ENCODE data around the gene ADAMTS16. TPM values are rescaled to one million over a fixed set of nuclear protein-coding genes. Genes with fewer than 3 reads are reported as not detected.

Gene ADAMTS16
- total RNA-seq, 1 donor from 2014 or later, result 5.7 TPM

DNA sequence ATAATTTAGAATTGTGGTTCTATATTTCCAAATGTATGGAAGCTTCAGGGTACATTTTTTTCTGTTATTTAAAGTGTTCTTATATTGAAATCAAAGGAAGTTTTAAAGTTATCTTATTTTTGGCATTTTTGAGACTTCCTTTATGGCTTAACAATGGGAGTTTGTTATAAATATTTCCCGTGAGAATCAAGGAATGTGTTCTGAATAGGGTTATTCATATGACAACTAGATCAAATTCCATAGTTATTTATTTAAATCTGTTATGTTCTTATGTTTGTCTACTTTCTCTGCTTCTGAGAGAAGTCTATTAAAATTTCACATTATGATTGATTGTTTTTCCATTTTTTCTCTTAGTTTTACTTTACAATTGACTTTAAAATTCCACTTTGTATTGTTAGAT, 135.1 kb downstream of the ADAMTS16 start:
- Histone ChIP-seq H3K36me3 (ENCODE audit: control insufficient read depth in 3 of 3, insufficient read depth in 3 of 3, low read length in 3 of 3) (no peaks in the 10 kb centered on the region), H3K4me1 (ENCODE audit: control insufficient read depth in 3 of 3, insufficient read depth in 3 of 3, low read length in 3 of 3) (no peaks in the 10 kb centered on the region), H3K27me3 (ENCODE audit: control insufficient read depth in 3 of 3, insufficient read depth in 3 of 3, low read length in 3 of 3) (no peaks in the 10 kb centered on the region), H3K27ac (ENCODE audit: low read depth, low read length) (no peak overlapping the region), H3K9ac (ENCODE audit: low read depth in 1 of 3, low read length in 3 of 3) (no peak overlapping the region), H3K4me3 (ENCODE audit: low read length in 3 of 3) (no peak overlapping the region), H3K9me3 (ENCODE audit: control insufficient read depth in 3 of 3, low read length in 3 of 3) (no peaks in the 10 kb centered on the region)

GRCh38 chr5:5276430-5276829, 136.3 kb downstream of the ADAMTS16 start:
- Histone ChIP-seq H3K4me1 (ENCODE audit: control insufficient read depth in 3 of 3, insufficient read depth in 3 of 3, low read length in 3 of 3) (no peaks in the 10 kb centered on the region), H3K27me3 (ENCODE audit: control insufficient read depth in 3 of 3, insufficient read depth in 3 of 3, low read length in 3 of 3) (no peaks in the 10 kb centered on the region), H3K9ac (ENCODE audit: low read depth in 1 of 3, low read length in 3 of 3) (no peak overlapping the region), H3K36me3 (ENCODE audit: control insufficient read depth in 3 of 3, insufficient read depth in 3 of 3, low read length in 3 of 3) (no peaks in the 10 kb centered on the region), H3K27ac (ENCODE audit: low read depth, low read length) (no peak overlapping the region), H3K9me3 (ENCODE audit: control insufficient read depth in 3 of 3, low read length in 3 of 3) (no peaks in the 10 kb centered on the region), H3K4me3 (ENCODE audit: low read length in 3 of 3) (no peak overlapping the region)

DNA sequence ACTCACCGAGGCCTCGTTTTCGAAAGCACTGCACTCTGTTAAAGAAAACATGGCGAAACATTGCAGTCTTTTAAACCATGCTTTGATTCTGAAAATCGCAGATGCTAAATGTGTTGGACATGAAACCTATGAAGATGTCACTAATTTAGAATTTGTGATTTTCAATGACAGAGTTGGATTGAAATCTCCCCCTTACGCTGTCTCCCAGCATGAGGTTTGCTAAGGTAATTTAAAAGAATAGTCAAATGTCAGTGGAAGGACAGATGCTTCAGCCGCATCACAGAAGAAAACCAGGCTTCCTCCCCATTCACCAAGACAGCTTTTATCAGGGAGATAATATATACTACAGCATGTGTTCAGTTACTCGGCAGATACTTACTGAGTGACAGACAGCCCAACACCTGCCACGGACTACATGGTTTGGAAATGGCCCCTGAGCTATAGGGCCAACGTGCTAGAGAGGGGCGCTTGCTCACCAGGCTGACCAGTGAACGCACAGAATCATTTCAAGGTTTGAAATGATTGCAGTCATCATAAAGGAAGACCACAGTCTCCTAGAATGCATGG, 136.9 kb downstream of the ADAMTS16 start:
- no peaks in the 10 kb centered on the region for H3K9me3 ChIP-seq (ENCODE audit: control insufficient read depth in 3 of 3, low read length in 3 of 3)

DNA sequence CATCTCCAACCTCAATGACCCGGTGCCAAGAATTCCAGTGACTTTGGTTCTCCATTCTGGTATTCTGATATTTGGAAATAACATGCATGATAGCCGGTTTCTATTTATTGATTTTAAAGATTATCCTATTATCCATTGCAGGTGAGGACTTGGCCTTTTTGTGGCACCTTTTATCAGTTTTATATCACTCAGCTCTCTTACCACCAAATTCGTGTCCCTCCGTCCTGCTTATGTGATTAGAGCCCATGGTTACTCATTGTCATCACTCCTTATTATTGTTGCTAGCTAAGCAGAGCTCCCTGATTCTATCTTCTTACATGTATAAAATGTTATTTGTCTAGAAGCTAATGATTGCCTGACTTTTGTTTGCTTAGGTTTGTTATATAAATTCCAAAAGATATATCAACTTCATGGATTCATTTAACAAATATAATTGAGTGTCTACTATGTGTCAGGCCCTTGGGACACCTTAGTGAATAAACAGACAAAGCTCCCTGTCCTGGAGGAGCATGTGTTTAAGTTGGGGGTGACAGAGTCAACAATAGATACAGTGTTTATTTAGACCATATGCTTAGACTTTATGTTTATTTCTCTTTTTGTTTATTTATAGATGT, 138.2 kb downstream of the ADAMTS16 start:
- H3K27ac ChIP-seq (ENCODE audit: low read depth, low read length), result no peak overlapping the region
- H3K9me3 ChIP-seq (ENCODE audit: control insufficient read depth in 3 of 3, low read length in 3 of 3), result no peaks in the 10 kb centered on the region
- H3K9ac ChIP-seq (ENCODE audit: low read depth in 1 of 3, low read length in 3 of 3), result no peak overlapping the region
- no peak overlapping the region for H3K4me3 ChIP-seq (ENCODE audit: low read length in 3 of 3)
- no peaks in the 10 kb centered on the region for H3K27me3 ChIP-seq (ENCODE audit: control insufficient read depth in 3 of 3, insufficient read depth in 3 of 3, low read length in 3 of 3)
- H3K4me1 ChIP-seq (ENCODE audit: control insufficient read depth in 3 of 3, insufficient read depth in 3 of 3, low read length in 3 of 3), result no peaks in the 10 kb centered on the region
- H3K36me3 ChIP-seq (ENCODE audit: control insufficient read depth in 3 of 3, insufficient read depth in 3 of 3, low read length in 3 of 3), result no peaks in the 10 kb centered on the region

More for the DNA sequence above, 136.9 kb downstream of the ADAMTS16 start:
- no peak overlapping the region for H3K4me3 ChIP-seq (ENCODE audit: low read length in 3 of 3)
- H3K9ac ChIP-seq (ENCODE audit: low read depth in 1 of 3, low read length in 3 of 3), result no peak overlapping the region
- H3K27ac ChIP-seq (ENCODE audit: low read depth, low read length), result no peak overlapping the region
- H3K4me1 ChIP-seq (ENCODE audit: control insufficient read depth in 3 of 3, insufficient read depth in 3 of 3, low read length in 3 of 3), result no peaks in the 10 kb centered on the region
- no peaks in the 10 kb centered on the region for H3K27me3 ChIP-seq (ENCODE audit: control insufficient read depth in 3 of 3, insufficient read depth in 3 of 3, low read length in 3 of 3)
- H3K36me3 ChIP-seq (ENCODE audit: control insufficient read depth in 3 of 3, insufficient read depth in 3 of 3, low read length in 3 of 3), result no peaks in the 10 kb centered on the region

DNA sequence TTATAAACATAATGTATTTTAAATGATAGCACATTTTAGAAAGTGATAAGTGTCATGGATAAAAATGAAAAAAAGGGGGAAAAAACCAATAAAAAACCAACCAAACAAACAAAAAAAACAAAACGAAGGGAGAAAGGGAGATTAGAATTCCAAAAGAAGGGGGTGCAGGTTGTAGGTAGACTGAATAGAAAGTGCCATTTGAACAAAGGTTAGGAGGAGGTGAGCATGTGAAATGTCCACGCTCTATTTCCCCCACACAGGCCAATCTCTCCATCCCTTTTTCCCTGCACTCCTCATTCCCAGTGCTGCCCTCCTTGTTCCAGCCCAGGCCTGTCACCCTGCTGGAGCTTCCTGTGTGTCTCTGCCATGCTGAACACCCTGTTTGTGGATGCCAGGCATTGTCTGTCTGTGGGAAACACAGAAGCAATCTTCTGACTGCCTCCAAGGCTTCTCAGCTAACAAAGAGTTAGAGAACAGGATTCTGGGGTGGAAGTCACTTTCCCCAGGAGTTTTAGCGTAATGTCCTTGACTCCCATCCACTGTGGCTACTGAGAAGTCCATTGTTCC, 138.8 kb downstream of the ADAMTS16 start:
- Histone ChIP-seq H3K9me3 (ENCODE audit: control insufficient read depth in 3 of 3, low read length in 3 of 3) (no peaks in the 10 kb centered on the region), H3K27ac (ENCODE audit: low read depth, low read length) (no peak overlapping the region), H3K27me3 (ENCODE audit: control insufficient read depth in 3 of 3, insufficient read depth in 3 of 3, low read length in 3 of 3) (no peaks in the 10 kb centered on the region), H3K4me1 (ENCODE audit: control insufficient read depth in 3 of 3, insufficient read depth in 3 of 3, low read length in 3 of 3) (no peaks in the 10 kb centered on the region), H3K4me3 (ENCODE audit: low read length in 3 of 3) (no peak overlapping the region), H3K9ac (ENCODE audit: low read depth in 1 of 3, low read length in 3 of 3) (no peak overlapping the region), H3K36me3 (ENCODE audit: control insufficient read depth in 3 of 3, insufficient read depth in 3 of 3, low read length in 3 of 3) (no peaks in the 10 kb centered on the region)

DNA sequence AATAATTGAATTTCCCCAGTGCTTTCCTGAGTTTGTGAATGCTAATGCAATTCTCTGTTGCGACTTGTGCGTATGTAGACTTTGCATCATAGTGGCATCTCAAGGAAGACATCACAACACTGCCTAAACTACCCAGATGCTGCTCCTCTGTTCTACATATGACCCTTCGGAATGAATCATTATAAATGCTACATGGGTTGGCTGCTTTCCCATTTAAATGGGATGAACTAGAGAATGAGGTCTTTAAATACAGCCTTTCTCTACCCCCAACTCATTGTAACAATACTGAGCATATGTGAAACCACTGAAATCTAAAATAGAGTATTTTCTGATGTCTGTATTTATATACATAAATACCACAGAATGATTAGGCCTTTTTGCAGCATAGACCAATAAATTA, 145.8 kb downstream of the ADAMTS16 start:
- Histone ChIP-seq H3K9ac (ENCODE audit: low read depth in 1 of 3, low read length in 3 of 3) (no peak overlapping the region), H3K9me3 (ENCODE audit: control insufficient read depth in 3 of 3, low read length in 3 of 3) (no peaks in the 10 kb centered on the region), H3K4me1 (ENCODE audit: control insufficient read depth in 3 of 3, insufficient read depth in 3 of 3, low read length in 3 of 3) (no peaks in the 10 kb centered on the region), H3K4me3 (ENCODE audit: low read length in 3 of 3) (no peak overlapping the region), H3K27ac (ENCODE audit: low read depth, low read length) (no peak overlapping the region), H3K27me3 (ENCODE audit: control insufficient read depth in 3 of 3, insufficient read depth in 3 of 3, low read length in 3 of 3) (no peaks in the 10 kb centered on the region), H3K36me3 (ENCODE audit: control insufficient read depth in 3 of 3, insufficient read depth in 3 of 3, low read length in 3 of 3) (no peaks in the 10 kb centered on the region)

DNA sequence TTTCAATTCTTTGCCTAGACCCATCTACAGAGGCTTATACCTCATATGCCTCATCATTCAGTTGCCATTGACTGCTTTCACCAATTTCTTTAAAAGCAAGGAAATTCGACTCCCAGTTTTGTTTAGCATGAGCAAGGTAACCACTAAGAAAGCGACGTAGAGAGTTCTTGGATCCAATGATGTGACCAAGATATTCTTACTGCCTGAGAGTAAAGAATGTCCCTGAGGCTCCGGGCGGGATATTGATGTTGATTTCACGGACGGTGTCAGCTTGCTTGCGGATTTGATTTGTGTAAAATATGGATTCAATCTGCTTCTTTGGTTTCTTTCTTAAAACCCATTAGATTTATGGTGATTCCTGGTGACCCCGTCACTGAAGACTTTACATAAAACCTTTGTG, 147.3 kb downstream of the ADAMTS16 start:
- no peaks in the 10 kb centered on the region for H3K36me3 ChIP-seq (ENCODE audit: control insufficient read depth in 3 of 3, insufficient read depth in 3 of 3, low read length in 3 of 3)
- H3K9me3 ChIP-seq (ENCODE audit: control insufficient read depth in 3 of 3, low read length in 3 of 3), result no peaks in the 10 kb centered on the region
- H3K4me3 ChIP-seq (ENCODE audit: low read length in 3 of 3), result no peak overlapping the region
- H3K27me3 ChIP-seq (ENCODE audit: control insufficient read depth in 3 of 3, insufficient read depth in 3 of 3, low read length in 3 of 3), result no peaks in the 10 kb centered on the region
- H3K27ac ChIP-seq (ENCODE audit: low read depth, low read length), result no peak overlapping the region
- no peak overlapping the region for H3K9ac ChIP-seq (ENCODE audit: low read depth in 1 of 3, low read length in 3 of 3)
- H3K4me1 ChIP-seq (ENCODE audit: control insufficient read depth in 3 of 3, insufficient read depth in 3 of 3, low read length in 3 of 3), result no peaks in the 10 kb centered on the region

DNA sequence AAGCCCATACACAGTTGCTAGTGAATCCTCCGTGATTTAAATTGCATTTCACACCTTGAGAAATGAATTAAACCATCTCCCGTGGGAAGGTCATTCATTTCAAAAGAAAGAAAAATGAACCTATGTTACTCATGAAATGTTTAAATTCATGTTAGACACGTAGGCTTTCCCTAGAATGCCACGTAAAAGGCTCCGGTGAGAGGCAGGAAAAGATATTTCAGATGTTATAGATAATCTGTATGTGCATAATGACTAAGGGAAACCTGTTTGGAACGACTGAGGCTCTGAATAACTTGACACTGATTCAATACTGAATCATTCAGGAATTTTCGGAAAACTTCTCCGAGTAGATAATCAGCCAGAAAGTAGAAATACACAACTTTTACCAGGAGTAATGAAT, 148.1 kb downstream of the ADAMTS16 start:
- H3K9me3 ChIP-seq (ENCODE audit: control insufficient read depth in 3 of 3, low read length in 3 of 3), result no peaks in the 10 kb centered on the region
- no peak overlapping the region for H3K27ac ChIP-seq (ENCODE audit: low read depth, low read length)
- H3K36me3 ChIP-seq (ENCODE audit: control insufficient read depth in 3 of 3, insufficient read depth in 3 of 3, low read length in 3 of 3), result no peaks in the 10 kb centered on the region
- no peaks in the 10 kb centered on the region for H3K27me3 ChIP-seq (ENCODE audit: control insufficient read depth in 3 of 3, insufficient read depth in 3 of 3, low read length in 3 of 3)
- no peak overlapping the region for H3K4me3 ChIP-seq (ENCODE audit: low read length in 3 of 3)
- no peak overlapping the region for H3K9ac ChIP-seq (ENCODE audit: low read depth in 1 of 3, low read length in 3 of 3)
- no peaks in the 10 kb centered on the region for H3K4me1 ChIP-seq (ENCODE audit: control insufficient read depth in 3 of 3, insufficient read depth in 3 of 3, low read length in 3 of 3)

DNA sequence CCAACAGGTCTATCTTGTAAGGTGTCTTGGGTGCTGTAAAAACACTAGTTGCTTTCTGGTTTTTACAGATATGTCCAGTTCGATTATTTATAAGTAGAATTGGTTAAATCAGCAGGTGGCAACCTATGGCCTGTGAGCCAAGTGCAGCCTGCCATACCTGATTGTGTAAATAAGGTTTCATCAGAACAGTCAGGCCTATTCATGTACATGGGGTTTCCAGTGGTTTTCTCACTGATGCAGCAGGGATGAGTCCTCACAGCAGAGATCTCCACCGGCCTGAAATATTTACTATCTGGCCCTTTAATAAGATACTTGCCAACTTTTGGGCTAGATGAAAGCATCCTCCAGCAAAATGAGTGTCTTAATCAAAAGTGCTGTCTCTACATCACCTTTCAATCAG, 149.4 kb downstream of the ADAMTS16 start:
- no peaks in the 10 kb centered on the region for H3K4me1 ChIP-seq (ENCODE audit: control insufficient read depth in 3 of 3, insufficient read depth in 3 of 3, low read length in 3 of 3)
- no peaks in the 10 kb centered on the region for H3K36me3 ChIP-seq (ENCODE audit: control insufficient read depth in 3 of 3, insufficient read depth in 3 of 3, low read length in 3 of 3)
- no peak overlapping the region for H3K4me3 ChIP-seq (ENCODE audit: low read length in 3 of 3)
- no peak overlapping the region for H3K9ac ChIP-seq (ENCODE audit: low read depth in 1 of 3, low read length in 3 of 3)
- no peaks in the 10 kb centered on the region for H3K27me3 ChIP-seq (ENCODE audit: control insufficient read depth in 3 of 3, insufficient read depth in 3 of 3, low read length in 3 of 3)
- H3K9me3 ChIP-seq (ENCODE audit: control insufficient read depth in 3 of 3, low read length in 3 of 3), result no peaks in the 10 kb centered on the region
- H3K27ac ChIP-seq (ENCODE audit: low read depth, low read length), result no peak overlapping the region

GRCh38 chr5:5290674-5291334, 150.7 kb downstream of the ADAMTS16 start:
- no peak overlapping the region for H3K9ac ChIP-seq (ENCODE audit: low read depth in 1 of 3, low read length in 3 of 3)
- H3K27ac ChIP-seq (ENCODE audit: low read depth, low read length), result no peak overlapping the region
- no peaks in the 10 kb centered on the region for H3K27me3 ChIP-seq (ENCODE audit: control insufficient read depth in 3 of 3, insufficient read depth in 3 of 3, low read length in 3 of 3)
- no peak overlapping the region for H3K4me3 ChIP-seq (ENCODE audit: low read length in 3 of 3)
- peaks cover 0 to 2% (median 0%) of the 10 kb centered on the region in 3 donors for H3K4me1 ChIP-seq (ENCODE audit: control insufficient read depth in 3 of 3, insufficient read depth in 3 of 3, low read length in 3 of 3)
- no peaks in the 10 kb centered on the region for H3K9me3 ChIP-seq (ENCODE audit: control insufficient read depth in 3 of 3, low read length in 3 of 3)
- no peaks in the 10 kb centered on the region for H3K36me3 ChIP-seq (ENCODE audit: control insufficient read depth in 3 of 3, insufficient read depth in 3 of 3, low read length in 3 of 3)

All from skeletal muscle tissue (tissue), 4 donors.